ENCODE measurements around the gene CCNB2.

CCNB2 gene

DNA sequence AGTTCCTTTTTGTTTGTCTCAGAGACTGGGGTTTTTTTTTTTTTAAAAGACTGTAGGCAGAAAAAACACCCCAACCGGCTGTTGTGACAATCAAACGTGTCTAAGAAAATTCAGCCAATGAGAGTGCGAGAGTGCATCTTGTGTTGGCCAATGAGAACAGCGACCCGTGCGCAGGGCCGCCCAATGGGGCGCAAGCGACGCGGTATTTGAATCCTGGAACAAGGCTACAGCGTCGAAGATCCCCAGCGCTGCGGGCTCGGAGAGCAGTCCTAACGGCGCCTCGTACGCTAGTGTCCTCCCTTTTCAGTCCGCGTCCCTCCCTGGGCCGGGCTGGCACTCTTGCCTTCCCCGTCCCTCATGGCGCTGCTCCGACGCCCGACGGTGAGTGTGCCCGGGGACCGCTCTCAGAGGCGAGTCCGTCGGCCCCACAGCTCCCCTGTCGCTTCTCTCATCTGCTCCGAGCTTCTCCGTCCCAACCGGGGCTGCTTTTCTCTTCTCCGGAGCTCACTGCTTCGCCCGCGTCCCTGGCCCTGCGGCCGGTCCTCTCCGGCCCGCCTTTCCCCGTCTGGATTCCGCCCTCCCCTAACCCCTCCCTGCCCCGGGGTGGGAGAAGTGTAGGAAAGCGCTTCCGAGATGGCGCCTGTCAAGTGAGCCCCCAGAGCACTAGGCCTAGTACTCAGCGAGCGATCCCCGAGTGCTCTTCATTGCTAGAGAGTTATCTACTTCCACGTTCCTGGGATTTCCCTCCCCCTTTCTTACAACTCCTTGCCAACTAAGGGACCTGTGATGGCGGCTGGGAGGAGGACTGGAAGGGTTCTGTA lies at the start of gene CCNB2:
Gene CCNB2 (plus strand): TSS at position 235 of the 821 bp plus-strand sequence. CDS start 123 bp downstream, at position 358.
- Histone ChIP-seq H3K27me3 (ENCODE audit: low read depth, low read length) (no peaks in the 10 kb centered on the region), H4K20me1 (ENCODE audit: insufficient read depth, low read length) (no peaks in the 10 kb centered on the region), H3K9ac (ENCODE audit: low read length) (peak within 1 kb of the TSS; percentile 80), H2AFZ (ENCODE audit: low read depth, low read length) (peak within 1 kb of the TSS; percentile 67), H3K4me2 (ENCODE audit: low read length) (peak within 1 kb of the TSS; percentile 67), H3K4me1 (ENCODE audit: low read length) (peaks cover 11% of the 10 kb centered on the region), H3K36me3 (replicated peaks; ENCODE audit: low read depth, low read length) (peaks cover 28% of the 10 kb centered on the region), H3K9me3 (ENCODE audit: insufficient read depth, low read length) (no peaks in the 10 kb centered on the region), H3K27ac (ENCODE audit: low read length) (peak within 1 kb of the TSS; percentile 68), H3K4me3 (ENCODE audit: low read length) (peak within 1 kb of the TSS; percentile 85), H3K79me2 (ENCODE audit: low read length) (peaks cover 15% of the 10 kb centered on the region)
- no peak for TF ChIP-seq EZH2phosphoT487 (IDR thresholded peaks at IDR 0.05; ENCODE audit: low read depth)
- TF ChIP-seq, protein P1, sequence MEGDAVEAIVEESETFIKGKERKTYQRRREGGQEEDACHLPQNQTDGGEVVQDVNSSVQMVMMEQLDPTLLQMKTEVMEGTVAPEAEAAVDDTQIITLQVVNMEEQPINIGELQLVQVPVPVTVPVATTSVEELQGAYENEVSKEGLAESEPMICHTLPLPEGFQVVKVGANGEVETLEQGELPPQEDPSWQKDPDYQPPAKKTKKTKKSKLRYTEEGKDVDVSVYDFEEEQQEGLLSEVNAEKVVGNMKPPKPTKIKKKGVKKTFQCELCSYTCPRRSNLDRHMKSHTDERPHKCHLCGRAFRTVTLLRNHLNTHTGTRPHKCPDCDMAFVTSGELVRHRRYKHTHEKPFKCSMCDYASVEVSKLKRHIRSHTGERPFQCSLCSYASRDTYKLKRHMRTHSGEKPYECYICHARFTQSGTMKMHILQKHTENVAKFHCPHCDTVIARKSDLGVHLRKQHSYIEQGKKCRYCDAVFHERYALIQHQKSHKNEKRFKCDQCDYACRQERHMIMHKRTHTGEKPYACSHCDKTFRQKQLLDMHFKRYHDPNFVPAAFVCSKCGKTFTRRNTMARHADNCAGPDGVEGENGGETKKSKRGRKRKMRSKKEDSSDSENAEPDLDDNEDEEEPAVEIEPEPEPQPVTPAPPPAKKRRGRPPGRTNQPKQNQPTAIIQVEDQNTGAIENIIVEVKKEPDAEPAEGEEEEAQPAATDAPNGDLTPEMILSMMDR (IDR thresholded peaks at IDR 0.05; ENCODE audit: low read depth, low read length): no peak

DNA sequence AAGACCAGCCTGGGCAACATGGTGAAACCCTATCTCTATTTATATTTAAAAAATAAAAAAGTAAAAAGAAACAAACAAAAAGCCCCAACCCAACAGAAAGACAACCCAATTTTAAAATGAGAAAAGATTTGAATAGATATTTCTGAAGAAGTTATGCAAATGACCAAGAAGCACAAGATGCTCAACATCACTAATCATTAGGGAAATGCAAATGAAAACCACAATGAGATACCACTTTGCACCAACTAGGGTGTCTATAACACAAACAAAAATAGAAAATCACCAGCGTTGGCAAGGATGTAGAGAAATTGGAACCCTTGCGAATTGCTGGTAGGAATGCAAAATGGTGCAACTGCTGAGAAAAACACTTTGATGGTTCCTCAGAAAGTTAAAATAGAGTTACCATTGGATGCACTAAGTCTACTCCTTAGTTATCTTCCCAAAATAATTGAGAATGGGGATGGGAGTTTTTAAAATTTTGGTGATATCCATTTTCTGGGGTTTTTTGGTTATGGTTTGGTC lies 45.8 kb upstream of the CCNB2 start:
- H3K36me3 ChIP-seq (replicated peaks; ENCODE audit: low read depth, low read length): peaks cover 47% of the 10 kb centered on the region
- H3K79me2 ChIP-seq (ENCODE audit: low read length): 0 out of 2 replicates have a peak, but pooled peaks cover 2% of the 10 kb centered on the region
- no peak overlapping the region for H2AFZ ChIP-seq (ENCODE audit: low read depth, low read length)
- TF ChIP-seq, protein P1 (IDR thresholded peaks at IDR 0.05; ENCODE audit: low read depth, low read length): no peak
- TF ChIP-seq EZH2phosphoT487 (IDR thresholded peaks at IDR 0.05; ENCODE audit: low read depth): no peak
- H3K4me1 ChIP-seq (ENCODE audit: low read length): peaks cover 6% of the 10 kb centered on the region; the same call in 1 of the 2 replicates
- no peak overlapping the region for H3K4me3 ChIP-seq (ENCODE audit: low read length)
- H3K27me3 ChIP-seq (ENCODE audit: low read depth, low read length): no peaks in the 10 kb centered on the region
- H3K9ac ChIP-seq (ENCODE audit: low read length): no peak overlapping the region
- no peaks in the 10 kb centered on the region for H3K9me3 ChIP-seq (ENCODE audit: insufficient read depth, low read length)
- H3K27ac ChIP-seq (ENCODE audit: low read length): no peak overlapping the region
- no peak overlapping the region for H3K4me2 ChIP-seq (ENCODE audit: low read length)
- H4K20me1 ChIP-seq (ENCODE audit: insufficient read depth, low read length): no peaks in the 10 kb centered on the region

DNA sequence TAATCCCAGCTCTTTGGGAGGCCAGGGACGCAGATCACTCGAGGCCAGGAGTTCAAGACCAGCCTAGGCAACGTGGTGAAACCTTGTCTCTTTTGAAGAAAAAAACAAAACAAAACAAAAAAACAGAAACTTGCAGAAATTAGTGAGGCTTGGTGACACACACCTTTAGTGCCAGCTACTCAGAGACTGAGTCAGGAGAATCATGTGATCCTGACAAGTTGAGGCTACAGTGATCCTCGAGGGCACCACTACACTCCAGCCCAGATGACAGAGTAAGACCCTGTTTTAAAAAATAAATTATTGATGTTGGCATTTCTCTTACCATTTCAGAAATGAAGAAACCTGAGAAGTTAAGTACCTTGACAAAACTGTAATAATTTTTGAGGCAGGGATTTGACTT lies 44.6 kb upstream of the CCNB2 start:
- H3K4me1 ChIP-seq (ENCODE audit: low read length): peaks cover 6% of the 10 kb centered on the region; the same call in 1 of the 2 replicates
- no peak overlapping the region for H2AFZ ChIP-seq (ENCODE audit: low read depth, low read length)
- no peaks in the 10 kb centered on the region for H3K27me3 ChIP-seq (ENCODE audit: low read depth, low read length)
- H3K36me3 ChIP-seq (replicated peaks; ENCODE audit: low read depth, low read length): peaks cover 41% of the 10 kb centered on the region
- no peak overlapping the region for H3K9ac ChIP-seq (ENCODE audit: low read length)
- no peak overlapping the region for H3K4me3 ChIP-seq (ENCODE audit: low read length)
- H3K27ac ChIP-seq (ENCODE audit: low read length): no peak overlapping the region
- H3K79me2 ChIP-seq (ENCODE audit: low read length): no peaks in the 10 kb centered on the region
- H4K20me1 ChIP-seq (ENCODE audit: insufficient read depth, low read length): no peaks in the 10 kb centered on the region
- TF ChIP-seq, protein P1 (IDR thresholded peaks at IDR 0.05; ENCODE audit: low read depth, low read length): no peak
- TF ChIP-seq EZH2phosphoT487 (IDR thresholded peaks at IDR 0.05; ENCODE audit: low read depth): no peak
- no peaks in the 10 kb centered on the region for H3K9me3 ChIP-seq (ENCODE audit: insufficient read depth, low read length)
- no peak overlapping the region for H3K4me2 ChIP-seq (ENCODE audit: low read length)

DNA sequence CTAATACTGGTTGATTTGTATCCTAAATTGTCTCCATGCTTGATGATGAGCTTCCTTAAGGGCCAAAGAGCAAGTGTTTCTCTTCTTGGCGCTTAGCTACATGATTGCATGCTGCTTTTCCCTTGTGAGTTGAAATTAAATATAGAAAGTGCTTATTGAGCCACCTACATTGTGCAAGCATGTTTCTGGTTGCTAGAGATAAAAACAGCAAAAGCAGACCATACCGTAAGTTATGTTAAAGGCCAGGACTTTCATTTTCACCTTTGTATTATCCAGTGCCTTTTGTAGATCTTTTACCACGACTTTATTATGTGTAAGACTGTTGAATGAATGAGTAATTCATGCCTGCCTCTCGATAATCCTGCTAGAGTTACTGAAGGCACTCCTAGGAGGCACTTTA lies 41.9 kb upstream of the CCNB2 start:
- peaks cover 6% of the 10 kb centered on the region; the same call in 1 of the 2 replicates for H3K4me1 ChIP-seq (ENCODE audit: low read length)
- no peaks in the 10 kb centered on the region for H3K79me2 ChIP-seq (ENCODE audit: low read length)
- no peak overlapping the region for H3K4me3 ChIP-seq (ENCODE audit: low read length)
- H3K9ac ChIP-seq (ENCODE audit: low read length): no peak overlapping the region
- H3K36me3 ChIP-seq (replicated peaks; ENCODE audit: low read depth, low read length): peaks cover 56% of the 10 kb centered on the region
- H3K27me3 ChIP-seq (ENCODE audit: low read depth, low read length): no peaks in the 10 kb centered on the region
- H3K4me2 ChIP-seq (ENCODE audit: low read length): no peak overlapping the region
- no peaks in the 10 kb centered on the region for H4K20me1 ChIP-seq (ENCODE audit: insufficient read depth, low read length)
- H3K9me3 ChIP-seq (ENCODE audit: insufficient read depth, low read length): no peaks in the 10 kb centered on the region
- no peak overlapping the region for H3K27ac ChIP-seq (ENCODE audit: low read length)
- TF ChIP-seq EZH2phosphoT487 (IDR thresholded peaks at IDR 0.05; ENCODE audit: low read depth): no peak
- TF ChIP-seq, protein P1 (IDR thresholded peaks at IDR 0.05; ENCODE audit: low read depth, low read length): no peak
- no peak overlapping the region for H2AFZ ChIP-seq (ENCODE audit: low read depth, low read length)
